ENCODE measurements around the gene DAB2.
"Not testable (repeated sequence)": the region's sequence is repeated elsewhere in the genome, so short reads cannot be mapped to it uniquely, and the experiment has no call there.

Gene DAB2

DNA sequence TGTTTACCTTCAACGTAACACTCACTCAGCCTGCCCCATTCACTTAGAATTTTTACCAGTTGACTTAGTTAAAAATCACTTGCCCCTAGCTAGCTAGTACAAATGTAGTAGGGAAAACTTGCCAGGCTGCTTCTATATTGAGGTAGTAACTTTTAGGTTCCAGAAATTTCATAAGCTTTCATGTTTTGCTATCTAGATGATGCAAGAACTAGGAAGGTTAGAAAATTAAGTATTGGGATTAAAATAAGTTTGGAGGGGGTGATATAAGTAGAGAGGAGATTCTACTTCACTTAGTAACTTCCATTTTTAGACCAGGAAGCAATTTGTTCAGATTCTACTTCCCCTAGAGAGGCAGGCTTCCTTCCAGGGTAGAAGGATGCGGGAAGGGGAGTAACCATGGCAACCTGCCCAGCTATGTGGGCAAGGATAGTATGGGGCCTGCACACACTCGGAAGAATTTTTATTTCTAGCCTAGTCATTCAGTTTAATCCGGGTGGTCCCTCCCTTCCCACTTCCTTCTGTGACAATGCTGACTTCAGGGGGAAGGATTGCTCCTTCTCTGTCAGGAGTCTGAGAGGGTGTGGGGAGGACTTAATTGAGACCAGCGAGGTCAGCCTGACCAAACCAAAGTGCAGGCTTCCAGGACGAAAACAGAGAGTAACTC is 4.2 kb downstream of the DAB2 start:
- no peak for DNase-seq (ENCODE audit: low spot score)

DNA sequence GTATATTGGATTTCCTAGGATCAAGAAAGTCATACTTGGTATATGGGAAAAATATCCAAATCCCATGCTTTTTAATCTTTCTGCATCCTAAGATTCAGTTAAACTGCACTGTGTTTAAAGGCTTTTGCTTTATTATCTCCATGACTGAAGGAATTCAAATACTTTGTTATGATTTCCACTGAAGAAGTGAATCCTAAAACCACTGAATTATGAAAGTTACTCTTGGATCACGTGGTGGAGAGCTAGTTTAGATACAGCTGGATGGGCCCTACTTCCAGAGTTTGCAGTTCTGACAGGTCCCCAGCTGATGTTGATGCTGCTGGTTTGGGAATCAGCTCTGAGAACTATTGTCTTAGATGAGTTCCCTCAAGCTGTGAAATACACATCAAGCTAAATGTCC is 5.0 kb downstream of the DAB2 start:
- DNase-seq (ENCODE audit: low spot score), result no peak

DNA sequence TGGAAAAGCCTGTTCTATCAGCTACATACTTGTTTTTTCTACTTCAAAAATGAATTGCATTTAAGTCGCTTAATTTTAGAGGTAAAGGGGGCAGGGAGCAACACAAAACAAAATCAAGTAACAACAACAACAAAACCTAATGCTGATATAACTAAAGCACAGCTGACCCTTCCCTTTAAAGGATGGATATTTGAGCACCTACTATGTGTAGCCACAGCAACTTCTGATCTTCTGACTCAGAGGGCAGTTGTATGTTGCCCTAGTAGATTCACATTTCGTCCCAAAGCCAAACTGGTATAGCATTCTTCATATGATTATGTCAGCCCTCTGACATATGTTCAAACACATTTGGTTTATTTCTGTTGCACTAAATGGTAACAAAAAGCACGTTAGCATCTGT is 6.8 kb downstream of the DAB2 start:
- no peak for DNase-seq (ENCODE audit: low spot score)

DNA sequence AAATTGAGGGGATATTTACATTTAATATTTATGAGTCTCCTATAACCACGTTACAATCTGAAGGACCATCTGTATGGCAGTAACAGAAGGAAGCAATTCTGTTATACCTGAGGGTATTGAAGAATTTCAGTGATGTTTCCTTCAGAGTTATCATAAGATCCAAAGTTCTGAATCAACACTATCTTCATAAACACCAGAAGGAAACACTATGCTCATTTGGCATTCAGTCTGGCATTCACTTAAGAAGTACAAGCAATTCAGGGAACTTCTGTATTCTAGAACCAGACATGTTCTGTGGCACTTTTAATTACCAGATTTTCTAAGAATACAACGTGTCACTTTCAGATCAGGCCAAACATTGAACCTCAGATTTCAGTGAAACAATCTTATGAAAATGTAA is 9.6 kb downstream of the DAB2 start:
- DNase-seq (ENCODE audit: low spot score), result no peak

DNA sequence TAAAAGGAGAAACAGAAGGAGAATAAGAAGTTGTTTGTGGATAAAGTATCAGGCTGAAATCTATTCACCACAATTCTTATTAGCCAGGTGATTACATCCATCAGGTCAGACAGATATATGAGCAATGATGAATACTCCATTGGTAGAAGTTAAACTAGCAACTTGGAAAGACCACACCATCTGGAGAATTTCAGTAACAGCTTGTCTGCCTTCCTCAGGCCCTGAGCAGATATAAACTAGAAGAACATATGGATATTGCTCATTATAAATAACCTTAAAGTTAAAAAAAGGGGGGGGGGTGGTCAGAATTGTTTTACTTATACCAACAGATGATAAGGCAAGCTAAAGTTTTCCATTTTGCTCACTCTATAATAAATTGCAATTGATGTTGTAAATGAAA is 10.4 kb downstream of the DAB2 start:
- DNase-seq (ENCODE audit: low spot score), result no peak

DNA sequence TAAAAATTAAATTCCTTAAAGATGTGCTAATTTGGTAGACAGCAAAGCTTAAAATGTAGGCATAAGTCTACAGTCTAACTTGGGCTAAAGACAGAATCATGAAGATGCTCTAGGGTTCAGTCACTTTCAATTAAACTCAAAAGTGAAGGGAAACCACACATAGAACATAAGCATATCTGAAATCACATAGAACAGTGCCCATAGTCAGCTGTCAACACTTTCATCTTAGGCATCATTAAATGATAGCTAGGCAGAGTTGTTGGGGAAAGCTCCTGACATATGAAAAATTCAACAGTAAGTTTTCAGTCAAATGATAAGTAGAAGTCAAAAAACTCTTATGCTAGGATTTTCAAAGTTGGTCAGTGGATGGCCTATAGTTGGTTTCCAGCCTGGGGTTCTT is 11.0 kb downstream of the DAB2 start:
- no peak for DNase-seq (ENCODE audit: low spot score)

DNA sequence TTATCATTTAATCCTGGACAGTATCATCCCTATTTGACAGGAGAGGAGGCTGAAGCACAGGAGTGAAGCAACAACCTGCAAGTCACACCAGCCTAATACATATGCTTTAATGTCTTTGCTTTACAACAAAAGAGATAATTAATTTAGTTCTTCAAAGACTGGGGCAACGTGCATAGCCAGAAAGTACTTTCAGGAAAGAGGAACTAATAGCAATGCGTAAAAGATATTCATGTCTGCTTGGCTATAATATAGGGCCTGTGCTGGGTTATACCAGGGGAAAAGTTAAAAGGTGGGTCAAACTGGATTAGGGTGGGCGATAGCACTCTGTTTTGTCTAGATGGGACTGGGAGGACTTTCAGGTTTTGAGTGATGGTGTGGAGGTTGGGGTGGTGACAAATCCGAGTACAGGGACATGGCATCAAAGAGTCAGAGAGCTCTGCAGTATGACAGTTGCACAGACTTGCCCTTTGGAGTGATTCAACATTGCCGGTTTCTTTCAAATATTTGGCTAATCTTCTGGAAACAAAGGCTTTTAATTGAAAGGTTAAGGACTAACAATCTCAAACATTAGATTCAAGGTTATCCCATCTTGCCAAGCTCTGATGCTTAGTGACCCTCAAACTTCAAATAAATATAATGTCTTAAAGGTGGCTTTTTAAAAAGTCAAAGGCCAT is 11.9 kb downstream of the DAB2 start:
- DNase-seq (ENCODE audit: low spot score), result no peak

DNA sequence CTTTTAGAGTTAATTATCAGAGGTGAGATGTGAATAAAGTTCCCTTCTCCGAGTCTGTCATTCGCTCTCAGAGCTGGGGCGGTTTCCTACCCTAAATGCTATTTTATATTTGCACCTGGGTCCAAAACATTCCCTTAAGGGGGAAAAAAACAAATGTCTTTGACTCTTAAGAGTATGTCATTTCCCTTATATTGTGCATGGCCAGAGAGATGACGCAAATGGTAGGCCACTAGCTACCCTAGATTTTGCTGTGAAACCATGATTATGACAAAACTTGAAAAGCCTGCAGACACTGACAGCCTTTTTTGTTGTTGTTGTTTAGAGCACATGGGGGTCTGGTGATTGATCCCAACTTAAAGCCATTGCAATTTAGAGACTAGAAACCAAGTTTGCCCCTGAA is 12.8 kb downstream of the DAB2 start:
- no peak for DNase-seq (ENCODE audit: low spot score)

DNA sequence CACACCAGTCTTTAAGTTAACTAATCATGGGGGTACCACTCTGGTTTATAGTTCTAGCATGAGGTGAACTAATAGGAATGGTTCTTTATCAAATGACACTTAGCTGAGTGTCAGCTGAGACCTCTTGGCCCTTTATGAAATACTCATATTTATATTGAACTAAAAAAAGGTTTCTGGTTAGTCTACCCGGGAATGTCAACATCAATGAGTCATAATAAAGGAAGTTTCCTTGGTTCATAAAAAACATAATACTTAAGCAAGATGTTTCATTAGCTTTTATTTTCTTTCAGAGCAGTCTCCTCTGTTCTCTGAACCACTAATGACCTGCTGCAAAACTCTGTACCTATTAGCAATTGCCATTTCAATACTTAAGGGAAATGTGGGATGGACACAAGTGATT is 13.7 kb downstream of the DAB2 start:
- DNase-seq (ENCODE audit: low spot score), result no peak

DNA sequence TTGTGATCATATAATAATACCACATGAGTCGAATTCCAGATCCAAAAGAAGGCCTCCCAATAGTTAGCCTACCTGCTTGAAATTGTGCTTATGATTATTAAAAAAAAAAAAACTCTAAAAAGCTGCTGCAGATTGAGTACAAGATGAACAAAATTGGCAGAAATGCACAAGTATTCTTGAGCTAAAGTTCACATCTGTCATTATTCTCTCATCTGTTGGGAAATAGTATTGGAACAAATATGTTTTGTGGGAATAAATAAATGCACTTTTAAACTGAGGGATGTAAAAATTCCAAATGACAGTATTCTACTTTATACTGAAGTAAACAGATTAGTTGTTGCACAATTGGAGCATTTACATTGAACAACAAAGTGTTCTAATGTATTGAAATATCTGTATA is 15.7 kb downstream of the DAB2 start:
- no peak for DNase-seq (ENCODE audit: low spot score)

DNA sequence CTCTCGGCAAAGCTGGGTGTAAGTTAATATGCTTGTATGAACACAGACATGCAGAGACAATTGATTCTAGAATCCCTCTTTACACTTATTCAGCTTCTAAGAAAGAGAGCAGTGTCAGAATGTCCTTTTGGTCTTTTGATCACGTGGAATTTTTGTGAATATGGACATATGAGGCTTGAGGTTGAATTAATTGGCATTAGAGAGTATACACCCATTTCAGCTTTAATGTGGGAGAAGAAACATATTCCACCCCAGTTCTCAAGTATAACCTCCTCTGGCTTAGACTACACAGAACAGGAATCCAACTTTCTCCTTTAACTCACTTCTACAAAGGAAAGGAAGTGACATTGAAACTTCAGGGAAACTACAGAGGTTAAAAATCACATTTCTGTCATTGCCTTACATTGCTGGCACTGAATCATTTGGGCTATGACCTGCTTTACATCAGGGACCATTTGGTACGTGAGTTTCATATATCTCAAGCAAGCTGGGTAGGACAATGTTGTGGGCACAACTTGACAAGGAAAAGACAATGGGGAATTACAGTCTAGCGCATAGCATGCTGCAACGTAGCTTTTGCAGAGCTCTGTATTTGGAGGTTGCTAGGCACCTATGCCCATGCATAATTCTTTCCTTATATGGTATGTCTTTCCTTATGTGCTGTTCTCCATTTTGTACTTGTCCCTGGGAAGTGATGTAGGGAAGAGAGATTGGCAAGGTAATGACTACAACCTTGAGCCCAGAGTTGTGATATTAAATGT is 19.5 kb downstream of the DAB2 start:
- DNase-seq (ENCODE audit: low spot score), result no peak

DNA sequence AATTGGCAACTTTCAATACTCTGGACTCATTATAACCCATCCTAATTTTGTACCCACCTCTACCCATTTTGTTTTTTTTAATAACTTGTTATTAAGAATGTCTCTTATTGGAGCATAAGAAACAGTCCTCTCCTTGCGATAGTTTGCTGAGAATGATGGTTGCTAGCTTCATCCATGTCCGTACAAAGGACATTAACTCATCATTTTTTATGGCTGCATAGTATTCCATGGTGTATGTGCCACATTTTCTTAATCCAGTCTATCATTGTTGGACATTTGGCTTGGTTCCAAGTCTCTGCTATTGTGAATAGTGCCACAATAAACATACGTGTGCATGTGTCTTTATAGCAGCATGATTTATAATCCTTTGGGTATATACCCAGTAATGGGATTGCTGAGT is 21.0 kb downstream of the DAB2 start:
- DNase-seq (ENCODE audit: low spot score), result not testable (repeated sequence)

DNA sequence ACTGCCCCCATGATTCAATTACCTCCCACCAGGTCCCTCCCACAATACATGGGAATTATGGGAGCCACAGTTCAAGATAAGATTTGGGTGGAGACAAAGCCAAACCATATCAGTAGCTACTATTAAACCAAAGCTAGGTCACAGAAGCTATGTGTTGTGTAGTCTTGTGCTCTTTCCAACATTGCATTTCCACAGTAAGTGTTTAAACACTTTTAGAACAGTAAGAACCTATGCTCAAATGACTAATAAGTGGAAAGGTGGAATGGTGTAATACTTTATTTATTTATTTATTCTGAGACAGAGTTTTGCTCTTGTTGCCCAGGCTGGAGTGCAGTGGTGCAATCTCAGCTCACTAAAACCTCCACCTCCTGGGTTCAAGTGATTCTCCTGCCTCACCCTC is 22.6 kb downstream of the DAB2 start:
- DNase-seq (ENCODE audit: low spot score), result not testable (repeated sequence)

DNA sequence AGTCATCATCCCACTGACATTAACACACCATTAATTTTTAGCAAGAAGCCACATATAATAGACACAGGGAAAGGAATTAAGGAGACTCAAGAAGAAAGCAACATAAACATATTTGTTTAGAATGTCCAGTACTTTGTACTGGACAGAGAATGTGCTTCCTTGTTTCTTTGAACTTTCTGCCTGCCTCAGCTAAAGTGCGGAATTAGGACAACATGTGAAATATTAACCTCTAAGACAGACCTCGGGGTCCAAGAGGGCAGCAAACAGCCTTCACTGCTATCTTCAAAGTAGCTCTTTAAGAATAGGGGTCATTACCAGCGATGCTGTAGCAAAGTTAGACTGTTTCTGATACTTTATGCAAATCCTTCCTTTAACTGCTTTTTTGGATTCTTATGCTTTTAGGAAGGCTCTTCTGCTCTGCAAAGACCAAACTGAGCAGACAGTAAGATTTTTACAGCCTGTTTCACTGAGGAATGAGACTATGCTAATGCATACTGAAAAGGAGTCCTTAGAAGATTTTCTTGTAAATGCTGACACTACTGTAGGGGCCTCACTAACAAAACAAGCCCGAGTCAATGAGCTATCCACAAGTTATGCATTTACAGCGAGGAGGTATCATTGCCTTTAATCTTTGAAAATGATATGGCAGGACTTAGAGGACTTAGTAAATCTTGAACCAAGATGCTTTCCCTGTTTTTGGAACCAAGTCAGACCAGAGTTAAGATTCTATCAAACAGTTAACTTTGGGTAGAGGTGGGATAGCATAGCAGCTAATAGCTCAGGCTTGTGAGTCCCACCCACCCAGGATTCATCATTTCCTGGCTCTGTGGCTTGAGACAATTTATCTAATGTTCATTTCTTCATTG is 23.8 kb downstream of the DAB2 start:
- DNase-seq (ENCODE audit: low spot score), result no peak

DNA sequence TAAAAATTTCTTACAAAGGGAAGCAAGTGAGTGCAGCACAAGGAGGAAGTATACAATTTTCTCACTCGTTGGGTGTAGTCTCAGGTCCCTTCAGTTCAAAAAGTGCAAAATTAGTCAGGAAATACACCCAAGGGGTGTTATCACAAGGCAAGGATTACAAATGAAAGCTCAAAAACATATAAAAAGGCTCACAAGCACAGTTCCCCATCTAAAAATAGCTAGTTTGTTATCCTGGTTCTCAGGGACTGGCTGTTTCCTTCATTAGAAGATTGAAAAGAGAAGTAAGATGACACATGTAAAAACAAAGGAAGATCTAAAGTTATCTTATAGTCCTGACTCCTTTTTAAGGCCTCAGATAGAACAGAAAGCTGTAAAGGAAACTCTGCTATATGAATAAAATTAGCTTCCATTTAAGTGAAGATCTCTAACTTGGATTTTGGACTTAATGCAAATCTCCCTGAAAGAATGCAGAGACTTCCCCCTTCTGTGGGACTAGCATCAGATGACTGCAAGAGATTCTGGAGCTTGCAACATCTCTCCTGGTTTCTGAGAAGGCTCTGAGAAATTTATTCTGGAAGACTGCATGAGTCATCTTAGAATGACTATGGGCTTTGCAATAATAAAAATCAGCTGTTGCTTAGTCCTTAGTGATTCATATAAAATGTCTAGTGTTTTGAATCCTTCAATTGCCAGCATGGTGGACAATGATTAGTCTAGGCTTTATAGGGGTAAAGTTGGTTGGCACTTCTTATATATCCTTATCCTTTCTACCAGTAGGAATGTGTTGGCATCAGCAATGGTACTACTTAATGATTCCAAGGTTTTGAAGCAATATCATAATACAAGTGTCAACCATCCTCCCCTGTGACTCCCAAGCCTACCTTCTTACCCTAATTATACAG is 25.4 kb downstream of the DAB2 start:
- no peak for DNase-seq (ENCODE audit: low spot score)

DNA sequence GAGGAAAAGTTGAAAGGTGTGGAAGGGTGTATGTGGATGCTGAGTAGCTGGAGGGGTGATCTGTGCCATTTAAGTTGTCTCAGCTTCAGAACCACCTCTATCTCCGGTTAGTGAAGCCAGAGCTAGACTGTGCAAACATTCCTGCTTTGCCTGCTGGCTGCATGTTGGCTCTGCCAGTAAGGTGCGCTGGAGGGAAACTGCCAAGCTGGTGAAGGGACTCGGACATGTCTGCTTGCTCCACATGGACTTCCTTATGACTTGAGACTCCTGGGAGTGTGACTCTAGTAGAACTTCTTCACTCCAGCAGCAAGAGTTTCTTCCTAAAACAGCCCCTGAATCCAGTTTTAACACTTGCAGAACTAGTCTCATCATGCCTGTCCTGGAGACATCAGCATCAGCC is 27.9 kb downstream of the DAB2 start:
- no peak for DNase-seq (ENCODE audit: low spot score)

DNA sequence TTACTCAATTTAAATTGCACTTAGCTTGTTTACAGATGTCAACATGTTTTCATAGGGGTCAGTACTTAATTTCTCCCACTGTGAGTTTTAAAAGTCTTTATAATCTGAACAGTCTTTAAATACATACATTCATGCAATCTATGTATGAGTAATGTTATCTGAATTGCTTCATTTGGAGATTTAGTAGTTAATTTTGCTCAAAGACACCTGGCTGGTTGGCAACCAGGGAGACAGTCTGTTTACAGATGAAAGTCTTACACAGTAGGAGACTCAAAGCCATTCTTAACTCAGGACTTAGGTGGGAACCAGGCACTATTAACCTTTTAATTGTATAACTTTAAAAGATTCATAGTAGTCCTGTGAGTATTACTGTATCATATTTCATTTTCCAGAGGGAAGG is 29.3 kb downstream of the DAB2 start:
- no peak for DNase-seq (ENCODE audit: low spot score)

DNA sequence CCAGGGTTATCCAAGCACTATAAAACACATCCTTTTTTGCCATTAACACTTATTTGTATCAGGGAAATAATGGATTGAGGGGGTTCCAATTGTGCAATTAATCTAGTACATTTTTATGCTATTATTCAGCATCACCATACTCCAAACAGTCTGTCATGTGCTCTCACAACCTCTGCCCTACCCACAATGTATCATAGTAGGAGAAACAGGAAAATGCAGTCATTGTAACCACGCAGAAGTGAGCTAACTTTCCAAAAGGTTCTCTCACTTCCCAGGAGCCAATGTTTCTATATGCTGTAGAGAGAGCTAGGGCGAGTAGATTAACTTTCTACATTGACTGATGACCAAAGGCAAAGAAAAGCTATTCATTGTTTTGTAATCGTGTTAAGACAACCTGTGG is 29.8 kb downstream of the DAB2 start:
- no peak for DNase-seq (ENCODE audit: low spot score)

DNA sequence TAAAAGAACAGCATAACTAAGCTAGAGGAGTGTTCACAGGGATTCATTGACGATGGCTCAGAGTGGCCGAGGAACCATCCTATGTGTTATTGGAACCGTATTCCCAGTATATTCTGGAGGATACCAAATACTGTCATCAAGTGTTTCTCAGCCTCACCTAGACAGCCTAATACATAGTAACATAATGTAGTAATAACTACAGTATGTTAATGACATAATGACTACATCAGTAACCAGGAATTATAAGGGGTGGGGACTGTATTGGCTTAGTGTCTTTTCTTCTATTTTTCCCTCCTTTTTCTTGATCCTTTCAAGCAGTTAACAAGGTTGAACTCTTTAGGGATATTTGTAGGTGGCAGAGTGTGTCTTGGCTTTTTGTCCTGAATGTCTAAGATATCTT is 33.8 kb downstream of the DAB2 start:
- no peak for DNase-seq (ENCODE audit: low spot score)

DNA sequence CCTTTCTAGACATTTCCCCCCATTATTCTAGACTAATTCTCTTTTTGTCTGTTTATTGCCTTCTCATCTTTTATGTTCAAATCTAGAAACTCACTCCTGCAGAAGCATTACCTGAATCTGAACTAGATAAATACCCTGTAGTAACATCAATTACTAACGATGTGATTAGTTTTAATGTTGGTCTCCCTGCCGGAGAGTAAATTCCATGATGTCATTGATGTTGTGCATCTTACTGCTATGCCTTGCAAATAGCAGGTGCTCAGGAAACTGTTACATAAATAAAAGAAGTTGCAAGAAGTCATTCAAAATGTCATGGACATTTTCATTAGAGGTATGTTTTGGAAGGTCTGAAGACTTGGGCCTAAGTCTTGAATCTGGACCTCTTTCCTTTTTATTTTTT is 37.5 kb downstream of the DAB2 start:
- DNase-seq (ENCODE audit: low spot score), result no peak

DNA sequence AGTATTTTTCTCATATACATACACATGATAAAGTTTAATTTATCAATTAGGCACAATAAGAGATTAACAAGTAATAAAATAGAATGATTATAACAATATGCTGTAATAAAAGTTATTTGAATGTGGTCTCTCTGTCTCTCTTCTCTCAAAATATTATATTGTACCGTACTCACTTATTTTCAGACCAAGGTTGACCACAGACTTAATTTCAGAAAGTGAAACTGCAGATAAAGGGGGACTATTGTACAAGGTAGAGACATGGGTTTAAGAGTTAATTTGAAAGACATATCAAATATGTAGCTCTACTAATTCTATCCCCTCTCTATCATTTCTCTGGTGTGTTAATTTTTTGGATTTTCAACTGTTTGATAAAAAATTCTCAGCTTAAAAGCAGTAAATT is 40.5 kb downstream of the DAB2 start:
- no peak for DNase-seq (ENCODE audit: low spot score)
